Ishikawa (cell line): Measurements from ENCODE around the gene MGAT5B.

Experiments
- CEBPB ChIP-seq: IDR thresholded peaks from 2 replicates; pipeline ENCODE4 v1.6.1; 2012
- CREB1 ChIP-seq: IDR thresholded peaks from 2 replicates; pipeline ENCODE4 v1.6.1; 2012; ENCODE audit warnings: low read depth
- EGR1 ChIP-seq: IDR thresholded peaks from 2 replicates; pipeline ENCODE4 v1.6.1; 2012
- EP300 ChIP-seq: IDR thresholded peaks from 2 replicates; pipeline ENCODE4 v1.6.1; 2012; ENCODE audit warnings: borderline replicate concordance
- FOXM1 ChIP-seq: IDR thresholded peaks from 2 replicates; pipeline ENCODE4 v1.6.1; 2012; ENCODE audit warnings: low read depth, borderline replicate concordance
- NFIC ChIP-seq: IDR thresholded peaks from 2 replicates; pipeline ENCODE4 v1.6.1; 2012
- RAD21 ChIP-seq: IDR thresholded peaks from 2 replicates; pipeline ENCODE4 v1.6.1; 2012; ENCODE audit warnings: low read depth
- TAF1 ChIP-seq: IDR thresholded peaks from 2 replicates; pipeline ENCODE4 v1.6.1; 2012; ENCODE audit warnings: low read depth, mild to moderate bottlenecking
- TCF12 ChIP-seq: IDR thresholded peaks from 2 replicates; pipeline ENCODE4 v1.6.1; 2012; ENCODE audit warnings: low read depth
- TEAD4 ChIP-seq: IDR thresholded peaks from 2 replicates; pipeline ENCODE4 v1.6.1; 2012
- YY1 ChIP-seq: IDR thresholded peaks from 2 replicates; pipeline ENCODE4 v1.6.1; 2012; ENCODE audit warnings: low read depth
- ZBTB7A ChIP-seq: IDR thresholded peaks from 2 replicates; pipeline ENCODE4 v1.6.1; 2012; ENCODE audit warnings: low read depth
- TF ChIP-seq, protein P1 (sequence below): IDR thresholded peaks from 2 replicates; pipeline ENCODE4 v1.6.1; 2012
- TF ChIP-seq, protein P2 (sequence below): IDR thresholded peaks from 2 replicates; pipeline ENCODE4 v1.6.1; 2012; ENCODE audit warnings: low read depth, mild to moderate bottlenecking
- TF ChIP-seq, protein P3 (sequence below): IDR thresholded peaks from 2 replicates; pipeline ENCODE4 v1.6.1; 2012

The MGAT5B gene, protein sequence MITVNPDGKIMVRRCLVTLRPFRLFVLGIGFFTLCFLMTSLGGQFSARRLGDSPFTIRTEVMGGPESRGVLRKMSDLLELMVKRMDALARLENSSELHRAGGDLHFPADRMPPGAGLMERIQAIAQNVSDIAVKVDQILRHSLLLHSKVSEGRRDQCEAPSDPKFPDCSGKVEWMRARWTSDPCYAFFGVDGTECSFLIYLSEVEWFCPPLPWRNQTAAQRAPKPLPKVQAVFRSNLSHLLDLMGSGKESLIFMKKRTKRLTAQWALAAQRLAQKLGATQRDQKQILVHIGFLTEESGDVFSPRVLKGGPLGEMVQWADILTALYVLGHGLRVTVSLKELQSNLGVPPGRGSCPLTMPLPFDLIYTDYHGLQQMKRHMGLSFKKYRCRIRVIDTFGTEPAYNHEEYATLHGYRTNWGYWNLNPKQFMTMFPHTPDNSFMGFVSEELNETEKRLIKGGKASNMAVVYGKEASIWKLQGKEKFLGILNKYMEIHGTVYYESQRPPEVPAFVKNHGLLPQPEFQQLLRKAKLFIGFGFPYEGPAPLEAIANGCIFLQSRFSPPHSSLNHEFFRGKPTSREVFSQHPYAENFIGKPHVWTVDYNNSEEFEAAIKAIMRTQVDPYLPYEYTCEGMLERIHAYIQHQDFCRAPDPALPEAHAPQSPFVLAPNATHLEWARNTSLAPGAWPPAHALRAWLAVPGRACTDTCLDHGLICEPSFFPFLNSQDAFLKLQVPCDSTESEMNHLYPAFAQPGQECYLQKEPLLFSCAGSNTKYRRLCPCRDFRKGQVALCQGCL

DNA sequence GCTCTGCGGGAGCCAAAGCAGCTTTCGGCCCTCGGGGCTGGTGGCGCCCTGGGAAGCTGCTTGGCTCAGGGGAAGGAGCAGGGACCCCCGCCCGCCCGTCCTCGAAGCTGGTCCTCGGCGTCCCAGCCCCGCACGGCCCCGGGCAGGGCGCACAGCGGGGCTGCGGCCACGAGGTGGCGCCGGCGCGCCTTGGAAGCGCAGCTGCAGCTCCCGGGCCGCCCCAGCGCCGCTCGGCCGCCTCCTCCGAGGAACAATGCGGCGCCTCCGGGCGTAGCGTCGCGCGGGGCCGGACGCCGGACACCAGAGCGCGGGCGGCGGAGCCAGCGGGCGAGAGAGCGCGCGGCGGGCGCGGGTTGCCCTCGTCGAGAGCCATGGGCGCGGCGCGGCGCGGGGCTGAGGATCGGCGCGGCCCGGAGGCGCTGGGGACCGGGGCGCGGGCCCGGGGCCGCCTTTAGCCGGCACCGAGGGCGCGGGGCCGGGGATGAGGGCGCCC, at the start of gene MGAT5B:
Gene MGAT5B, plus strand, starts transcription at position 229 of the 493 bp plus-strand sequence. CDS start 626 bp downstream, outside the sequence.
- TF ChIP-seq, protein P1, sequence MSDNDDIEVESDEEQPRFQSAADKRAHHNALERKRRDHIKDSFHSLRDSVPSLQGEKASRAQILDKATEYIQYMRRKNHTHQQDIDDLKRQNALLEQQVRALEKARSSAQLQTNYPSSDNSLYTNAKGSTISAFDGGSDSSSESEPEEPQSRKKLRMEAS = no peak
- TF ChIP-seq TEAD4 (no peak), RAD21 (peak; percentile 81), TAF1 (no peak), EP300 (no peak), YY1 (no peak)
- TF ChIP-seq, protein P2, sequence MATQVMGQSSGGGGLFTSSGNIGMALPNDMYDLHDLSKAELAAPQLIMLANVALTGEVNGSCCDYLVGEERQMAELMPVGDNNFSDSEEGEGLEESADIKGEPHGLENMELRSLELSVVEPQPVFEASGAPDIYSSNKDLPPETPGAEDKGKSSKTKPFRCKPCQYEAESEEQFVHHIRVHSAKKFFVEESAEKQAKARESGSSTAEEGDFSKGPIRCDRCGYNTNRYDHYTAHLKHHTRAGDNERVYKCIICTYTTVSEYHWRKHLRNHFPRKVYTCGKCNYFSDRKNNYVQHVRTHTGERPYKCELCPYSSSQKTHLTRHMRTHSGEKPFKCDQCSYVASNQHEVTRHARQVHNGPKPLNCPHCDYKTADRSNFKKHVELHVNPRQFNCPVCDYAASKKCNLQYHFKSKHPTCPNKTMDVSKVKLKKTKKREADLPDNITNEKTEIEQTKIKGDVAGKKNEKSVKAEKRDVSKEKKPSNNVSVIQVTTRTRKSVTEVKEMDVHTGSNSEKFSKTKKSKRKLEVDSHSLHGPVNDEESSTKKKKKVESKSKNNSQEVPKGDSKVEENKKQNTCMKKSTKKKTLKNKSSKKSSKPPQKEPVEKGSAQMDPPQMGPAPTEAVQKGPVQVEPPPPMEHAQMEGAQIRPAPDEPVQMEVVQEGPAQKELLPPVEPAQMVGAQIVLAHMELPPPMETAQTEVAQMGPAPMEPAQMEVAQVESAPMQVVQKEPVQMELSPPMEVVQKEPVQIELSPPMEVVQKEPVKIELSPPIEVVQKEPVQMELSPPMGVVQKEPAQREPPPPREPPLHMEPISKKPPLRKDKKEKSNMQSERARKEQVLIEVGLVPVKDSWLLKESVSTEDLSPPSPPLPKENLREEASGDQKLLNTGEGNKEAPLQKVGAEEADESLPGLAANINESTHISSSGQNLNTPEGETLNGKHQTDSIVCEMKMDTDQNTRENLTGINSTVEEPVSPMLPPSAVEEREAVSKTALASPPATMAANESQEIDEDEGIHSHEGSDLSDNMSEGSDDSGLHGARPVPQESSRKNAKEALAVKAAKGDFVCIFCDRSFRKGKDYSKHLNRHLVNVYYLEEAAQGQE = no peak

DNA sequence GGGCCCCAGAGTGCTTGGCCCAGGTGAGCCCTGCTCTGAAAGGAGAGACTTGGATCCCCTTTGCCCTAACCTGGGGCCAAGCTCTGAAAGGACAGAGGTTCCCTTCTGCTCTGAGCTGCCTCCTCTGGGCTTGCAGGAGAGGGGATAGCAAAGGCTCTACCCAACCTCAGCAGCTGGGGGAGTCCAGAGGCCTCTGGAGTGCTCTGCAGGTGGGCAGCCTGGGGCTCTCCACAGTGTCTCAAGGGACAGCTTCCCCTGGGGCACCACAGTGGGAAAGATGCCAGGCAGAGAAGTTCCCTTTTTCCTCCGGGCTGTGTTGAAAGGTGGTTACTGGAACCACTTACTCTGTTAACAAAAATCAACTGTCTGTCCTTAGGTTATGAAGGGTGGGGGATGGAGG, 48.2 kb upstream of the MGAT5B start:
- TF ChIP-seq CREB1 (no peak), EP300 (no peak), TAF1 (no peak), EGR1 (no peak), RAD21 (no peak), TCF12 (no peak), YY1 (no peak), NFIC (no peak), TEAD4 (no peak), ZBTB7A (no peak), CEBPB (no peak), FOXM1 (no peak)
- TF ChIP-seq, protein P2 = no peak
- TF ChIP-seq, protein P3, sequence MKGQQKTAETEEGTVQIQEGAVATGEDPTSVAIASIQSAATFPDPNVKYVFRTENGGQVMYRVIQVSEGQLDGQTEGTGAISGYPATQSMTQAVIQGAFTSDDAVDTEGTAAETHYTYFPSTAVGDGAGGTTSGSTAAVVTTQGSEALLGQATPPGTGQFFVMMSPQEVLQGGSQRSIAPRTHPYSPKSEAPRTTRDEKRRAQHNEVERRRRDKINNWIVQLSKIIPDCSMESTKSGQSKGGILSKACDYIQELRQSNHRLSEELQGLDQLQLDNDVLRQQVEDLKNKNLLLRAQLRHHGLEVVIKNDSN = no peak
- TF ChIP-seq, protein P1 = no peak

DNA sequence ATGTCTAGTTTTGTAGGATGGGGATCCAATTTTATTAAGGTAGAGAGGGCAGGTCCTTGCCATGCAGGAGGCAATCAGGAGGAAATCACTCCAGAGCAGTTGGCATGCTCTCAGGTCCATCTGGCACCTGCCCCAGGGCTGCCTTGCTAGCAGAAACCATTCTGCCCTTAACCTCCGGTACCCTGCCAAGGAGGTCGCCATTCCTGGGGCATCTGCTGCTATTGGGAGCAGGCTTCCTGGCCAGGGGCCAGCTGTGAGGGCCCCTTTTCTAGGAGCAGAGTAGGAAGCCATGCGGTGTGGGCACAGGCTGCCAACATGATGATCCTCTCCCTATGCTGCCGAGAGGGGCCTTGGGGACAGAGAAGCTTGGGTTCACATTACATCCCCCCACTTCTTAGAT, 47.6 kb upstream of the MGAT5B start:
- TF ChIP-seq EP300 (no peak), TCF12 (no peak), TEAD4 (no peak), EGR1 (no peak), YY1 (no peak), CEBPB (no peak), TAF1 (no peak), CREB1 (no peak), NFIC (no peak), FOXM1 (no peak), RAD21 (no peak), ZBTB7A (no peak)
- TF ChIP-seq, protein P1 = no peak
- TF ChIP-seq, protein P2 = no peak
- TF ChIP-seq, protein P3 = no peak
